ENCODE results near the gene ROGDI.
"Not testable (repeated sequence)": the region's sequence is repeated elsewhere in the genome, so short reads cannot be mapped to it uniquely, and the experiment has no call there.

ROGDI gene

DNA sequence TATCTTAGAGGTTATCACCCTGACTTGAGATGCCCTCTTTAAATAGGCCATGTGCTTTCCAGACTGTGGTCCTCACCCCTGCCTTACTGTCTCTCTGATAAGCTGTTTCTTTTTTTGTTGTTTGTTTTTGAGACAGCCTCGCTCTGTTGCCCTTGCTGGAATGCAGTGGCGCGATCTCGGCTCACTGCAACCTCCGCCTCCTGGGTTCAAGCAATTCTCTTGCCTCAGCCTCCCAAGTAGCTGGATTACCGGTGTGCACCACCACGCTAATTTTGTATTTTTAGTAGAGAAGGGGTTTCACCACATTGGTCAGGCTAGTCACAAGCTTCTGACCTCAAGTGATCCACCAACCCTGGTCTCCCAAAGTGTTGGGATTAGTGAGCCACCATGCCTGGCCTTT is 13.5 kb downstream of the ROGDI start:
- no peak for DNase-seq

DNA sequence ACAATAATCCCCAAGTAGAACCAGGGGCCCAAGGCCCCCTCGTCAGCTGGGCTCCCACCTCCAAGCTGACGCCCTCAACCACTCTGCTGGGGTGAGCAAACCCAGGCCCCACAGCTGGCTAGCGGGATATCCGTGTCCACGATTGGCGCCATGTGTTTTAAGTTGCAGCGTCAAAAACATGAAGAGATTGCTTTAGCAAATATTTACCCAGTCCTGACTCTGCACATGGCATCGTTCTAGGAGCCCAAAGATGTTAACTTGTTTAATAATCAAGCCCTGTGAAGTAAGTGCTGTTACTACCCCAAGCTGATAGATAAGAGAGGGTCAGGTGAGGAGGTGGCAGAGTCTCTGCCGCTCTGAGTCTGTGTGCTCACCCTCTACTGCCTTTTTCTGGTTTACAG is 13.9 kb downstream of the ROGDI start:
- DNase-seq: no peak

DNA sequence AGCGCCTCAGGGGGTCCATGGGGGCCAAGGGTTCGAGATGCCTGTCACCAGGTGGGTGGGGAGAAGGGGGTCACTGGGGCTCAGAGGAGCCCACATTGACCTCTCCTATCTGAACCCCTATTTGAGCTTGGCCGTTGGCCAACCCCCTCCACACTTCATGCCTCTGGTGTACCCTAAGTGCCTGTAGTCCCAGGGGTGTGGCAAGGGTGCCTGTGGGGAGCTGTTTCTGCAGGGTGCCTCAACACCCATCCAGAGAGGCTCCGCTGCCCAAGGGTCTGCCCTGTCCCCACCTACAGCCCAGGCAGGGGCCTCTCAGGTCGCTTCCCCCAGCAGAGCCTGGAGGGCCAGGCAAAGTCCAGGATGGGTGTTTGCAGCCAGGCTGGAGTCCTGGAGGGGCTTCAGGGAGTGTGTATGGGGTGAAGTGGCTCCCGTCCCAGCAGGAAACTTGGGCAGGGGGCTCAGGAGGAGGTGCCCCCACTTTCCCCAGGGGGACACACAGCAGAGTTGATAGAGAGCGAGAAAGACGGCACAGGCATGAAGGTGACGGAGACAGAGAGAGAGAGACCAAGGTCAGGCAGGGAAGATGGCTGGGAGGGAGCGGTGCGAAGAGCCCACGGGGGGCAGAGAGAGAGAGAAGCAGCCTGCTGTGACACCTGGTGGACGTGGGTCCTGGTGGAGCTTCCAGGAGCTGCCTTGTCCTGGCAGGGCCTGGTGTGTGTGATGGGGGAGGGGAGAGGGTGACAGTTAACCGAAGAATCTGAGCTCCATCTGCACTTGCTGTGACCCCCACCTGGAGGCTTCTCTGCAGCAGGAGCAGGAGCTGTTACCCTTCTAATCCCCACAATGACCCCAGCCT is 14.6 kb downstream of the ROGDI start, which contains the start of gene SEPTIN12:
Gene SEPTIN12 (minus strand): TSS at position 719 of the 856 bp plus-strand sequence. CDS start 700 bp downstream, at position 19.
- no peak for DNase-seq

DNA sequence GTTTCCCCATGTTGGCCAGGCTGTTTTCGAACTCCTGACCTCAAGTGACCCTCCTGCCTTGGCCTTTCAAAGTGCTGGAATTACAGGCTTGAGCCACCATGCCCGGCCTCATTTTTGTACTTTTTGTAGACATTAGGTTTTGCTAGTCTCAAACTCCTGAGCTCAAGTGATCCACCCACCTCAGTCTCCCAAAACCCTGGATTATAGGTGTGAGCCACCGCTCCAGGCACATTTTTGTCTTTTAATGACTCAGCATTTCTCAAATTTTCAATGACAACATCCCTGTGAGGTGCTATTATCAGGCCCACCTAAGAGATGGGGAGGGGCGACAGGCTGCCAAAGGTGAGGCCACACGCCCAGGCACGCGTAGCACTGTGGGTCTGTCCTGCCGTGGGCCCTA is 15.4 kb downstream of the ROGDI start:
- no peak for DNase-seq

DNA sequence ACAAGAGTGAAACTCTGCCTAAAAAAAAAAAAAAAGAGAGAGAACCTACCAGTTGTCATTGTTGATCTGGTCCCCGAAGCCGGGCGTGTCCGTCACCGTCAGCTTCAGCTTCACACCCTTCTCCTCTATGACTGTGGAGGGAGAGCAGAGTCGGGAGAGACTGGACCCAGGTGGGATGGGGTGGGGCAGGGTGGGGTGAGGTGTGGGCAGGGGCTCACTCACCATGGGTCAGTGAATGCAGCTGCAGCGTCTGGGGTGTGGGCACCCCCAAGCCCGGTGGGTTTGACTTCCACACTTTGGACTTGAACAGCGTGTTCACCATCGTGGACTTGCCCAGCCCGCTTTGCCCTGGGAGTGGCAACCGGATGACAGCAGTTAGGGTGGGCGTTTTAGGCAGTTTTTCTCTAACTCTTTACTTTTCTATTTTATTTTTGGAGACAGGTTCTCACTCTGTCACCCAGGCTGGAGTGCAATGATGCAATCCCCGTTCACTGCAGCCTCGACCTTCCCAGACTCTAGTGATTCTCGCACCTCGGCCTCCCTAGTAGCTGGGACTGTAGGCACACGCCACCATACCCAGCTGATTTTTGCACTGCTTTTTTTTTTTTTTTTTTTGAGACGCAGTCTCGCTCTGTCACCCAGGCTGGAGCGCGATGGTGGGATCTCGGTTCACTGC is 16.5 kb downstream of the ROGDI start:
- DNase-seq: no peak

DNA sequence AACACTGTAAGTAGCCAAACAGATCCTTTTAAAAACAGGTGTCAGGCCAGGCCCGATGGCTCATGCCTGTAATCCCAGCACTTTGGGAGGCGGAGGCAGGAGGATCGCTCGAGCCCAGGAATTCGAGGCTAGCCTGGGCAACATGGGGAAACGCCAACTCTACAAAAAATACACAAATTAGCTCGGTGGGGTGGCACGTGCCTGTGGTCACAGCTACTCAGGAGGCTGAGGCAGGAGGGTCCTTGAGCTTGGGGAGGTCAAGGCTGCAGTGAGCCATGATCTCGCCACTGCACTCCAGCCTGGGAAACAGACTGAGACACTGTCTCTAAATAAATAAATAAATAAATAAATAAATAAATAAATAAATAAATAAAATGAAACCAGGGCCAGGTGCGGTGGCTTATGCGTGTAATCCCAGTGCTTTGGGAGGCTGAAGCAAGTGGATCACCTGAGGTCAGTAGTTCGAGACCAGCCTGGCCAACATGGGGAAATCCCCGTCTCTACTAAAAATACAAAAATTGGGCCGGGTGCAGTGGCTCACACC is 17.9 kb downstream of the ROGDI start:
- DNase-seq: not testable (repeated sequence)

DNA sequence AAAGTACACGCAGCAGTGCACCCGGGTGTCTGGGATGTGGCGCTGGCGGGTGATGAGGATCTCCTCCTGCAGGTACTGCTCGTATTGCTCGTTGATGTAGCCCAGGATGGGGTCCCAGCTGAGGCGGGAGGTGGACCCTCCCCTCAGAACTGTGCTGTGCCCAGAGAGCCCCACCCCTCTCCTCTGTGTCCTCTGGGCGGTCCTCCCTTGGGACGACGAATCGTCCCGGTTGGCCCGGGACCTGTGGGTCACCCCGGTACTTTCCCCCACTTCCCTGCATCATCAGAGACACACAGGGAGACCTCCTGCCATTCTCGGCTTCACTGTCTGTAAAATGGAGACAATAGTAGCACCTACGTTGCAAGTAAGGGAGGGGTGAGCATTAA is 18.5 kb downstream of the ROGDI start:
- no peak for DNase-seq

DNA sequence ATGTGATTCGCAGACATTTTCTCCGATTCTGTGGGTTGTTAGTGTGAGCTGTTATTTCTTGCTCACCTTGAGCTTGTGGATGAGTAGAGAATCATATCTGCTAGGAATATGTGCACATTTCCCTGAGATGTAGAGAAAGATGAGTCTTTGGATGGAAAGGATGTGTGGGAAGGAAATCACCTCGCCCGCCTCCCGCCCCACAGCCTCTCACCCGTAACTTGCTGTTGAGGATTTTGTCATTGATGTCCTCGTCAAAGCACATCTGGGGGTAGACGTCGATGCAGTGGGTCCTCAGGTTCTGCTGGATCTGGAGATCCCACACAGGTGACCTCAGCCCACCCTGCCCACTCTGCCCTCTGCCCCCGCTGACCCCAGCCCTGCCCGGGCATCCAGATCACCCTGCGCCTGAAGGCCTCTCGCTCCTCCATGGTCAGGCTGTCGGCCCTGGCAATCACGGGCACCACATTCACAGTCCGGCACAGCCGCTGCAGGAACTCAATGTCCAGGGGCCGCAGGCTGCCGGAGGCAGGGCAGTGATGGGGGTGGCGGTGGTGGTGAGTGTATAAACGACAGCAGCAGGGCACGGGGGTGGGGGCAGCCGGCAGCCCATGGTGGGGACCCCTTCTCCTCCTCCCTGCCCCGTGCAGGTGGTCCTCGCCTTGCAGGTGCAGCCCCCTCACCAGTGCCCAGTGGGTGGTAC is 19.0 kb downstream of the ROGDI start:
- no peak for DNase-seq

DNA sequence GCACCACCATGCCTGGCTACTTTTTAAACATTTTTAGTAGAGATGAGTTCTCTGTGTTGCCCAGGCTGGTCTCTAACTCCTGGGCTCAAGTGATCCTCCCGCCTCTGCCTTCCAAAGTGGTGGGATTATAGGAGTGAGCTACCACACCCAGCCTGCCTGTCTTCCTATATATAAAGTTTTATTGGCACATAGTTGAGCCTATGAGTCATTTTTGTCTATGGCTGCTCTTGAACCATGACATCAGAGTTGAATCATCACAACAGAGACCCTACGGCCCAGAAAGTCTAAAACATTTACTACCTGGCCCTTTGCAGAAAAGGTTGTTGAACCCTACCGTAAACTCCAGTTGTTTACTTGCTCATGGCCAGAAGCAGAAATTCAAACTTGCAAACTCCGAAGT is 22.2 kb downstream of the ROGDI start:
- peak; percentile 24 for DNase-seq

DNA sequence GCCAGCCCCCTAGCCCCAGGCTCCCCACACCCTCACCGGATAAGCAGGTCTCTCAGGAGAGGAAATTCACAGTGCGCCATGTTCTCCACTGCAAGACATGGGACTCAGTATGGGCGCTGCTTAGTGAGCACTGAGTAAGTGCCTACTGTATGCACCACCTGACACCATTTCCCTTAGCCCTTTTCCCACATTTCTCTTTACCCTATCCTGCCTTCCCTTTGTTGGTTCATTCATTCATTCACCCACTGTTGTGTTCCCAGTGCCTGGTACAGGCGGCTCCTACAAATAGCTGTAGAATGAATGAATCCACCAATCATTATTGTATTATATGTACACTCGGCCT is 24.4 kb downstream of the ROGDI start:
- DNase-seq: no peak

DNA sequence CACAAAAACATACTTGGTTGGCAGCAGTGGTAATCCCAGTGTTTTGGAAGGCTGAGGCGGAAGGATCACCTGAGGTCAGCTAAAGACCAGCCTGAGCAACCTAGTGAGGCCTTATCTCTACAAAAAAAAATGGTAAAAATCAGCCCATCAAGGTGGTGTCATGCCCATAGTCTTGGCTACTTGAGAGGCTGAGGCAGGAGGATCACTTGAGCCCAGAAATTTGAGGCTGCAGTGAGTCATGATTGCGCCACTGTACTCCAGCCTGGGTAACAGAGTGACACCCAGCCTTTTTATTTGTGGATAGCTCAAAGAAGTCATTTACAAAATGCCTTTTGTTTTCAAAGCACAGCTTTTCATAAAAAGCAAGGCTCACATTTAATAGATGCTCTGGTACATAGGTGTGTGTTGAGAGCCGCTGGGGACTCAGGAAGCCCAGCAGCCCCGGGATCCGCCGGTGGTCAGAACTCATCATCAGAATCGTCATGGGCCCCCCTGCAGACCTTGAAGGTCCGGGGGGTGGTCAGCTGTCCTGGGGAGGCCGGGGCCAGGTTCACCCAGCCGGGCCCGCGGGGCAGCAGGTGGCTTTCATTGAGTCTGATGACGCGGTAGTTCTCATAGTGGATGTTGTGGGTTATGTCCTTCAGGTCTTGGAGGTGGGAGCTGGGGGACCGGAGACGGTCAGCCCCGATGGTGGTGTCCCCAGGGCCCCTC is 24.9 kb downstream of the ROGDI start:
- DNase-seq: no peak

DNA sequence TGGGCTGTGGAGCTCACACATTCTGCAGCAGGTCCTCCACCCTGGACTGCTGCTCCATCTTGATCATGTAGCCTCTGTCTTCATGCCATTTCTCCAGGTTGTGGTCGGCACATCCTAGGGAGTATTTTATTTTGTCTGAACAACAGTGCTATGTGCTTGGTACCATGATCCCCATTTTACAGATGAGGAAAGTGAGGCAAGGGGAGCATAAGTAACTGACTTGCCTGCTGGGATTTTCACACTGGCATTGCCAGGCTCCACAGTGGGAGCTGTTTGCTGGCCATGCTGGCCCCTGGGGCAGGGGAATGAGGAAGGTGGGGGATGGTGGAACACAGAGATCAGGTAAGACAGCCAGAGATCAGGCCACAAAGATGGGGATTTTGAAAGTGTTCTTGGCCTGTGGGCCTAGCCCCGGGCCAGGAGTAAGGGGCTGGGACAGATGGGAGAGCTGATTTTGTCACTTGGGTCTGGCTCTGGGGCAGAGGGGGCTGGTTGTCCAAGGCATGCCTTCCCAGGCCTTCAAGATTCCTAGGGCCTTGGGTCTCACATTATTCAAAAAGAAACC is 26.2 kb downstream of the ROGDI start:
- DNase-seq: no peak

DNA sequence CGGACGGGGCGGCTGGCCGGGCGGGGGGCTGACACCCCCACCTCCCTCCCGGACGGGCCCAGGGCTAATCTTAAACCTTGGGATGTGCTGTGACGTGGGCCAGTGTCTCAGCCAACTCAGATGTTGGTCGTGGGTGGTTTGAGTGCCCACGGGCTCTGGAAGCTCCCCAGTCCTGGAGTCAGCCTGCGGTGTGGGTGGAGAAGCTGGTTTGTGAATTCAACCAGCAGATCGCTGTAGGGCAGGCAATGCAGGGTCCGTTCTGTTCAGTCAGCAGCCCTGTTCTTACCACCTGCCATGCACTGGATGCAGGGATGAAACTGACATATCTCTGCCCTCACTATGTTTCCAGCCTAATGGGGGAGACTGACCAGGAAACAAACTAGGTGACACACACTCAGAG is 27.4 kb downstream of the ROGDI start:
- DNase-seq: no peak

DNA sequence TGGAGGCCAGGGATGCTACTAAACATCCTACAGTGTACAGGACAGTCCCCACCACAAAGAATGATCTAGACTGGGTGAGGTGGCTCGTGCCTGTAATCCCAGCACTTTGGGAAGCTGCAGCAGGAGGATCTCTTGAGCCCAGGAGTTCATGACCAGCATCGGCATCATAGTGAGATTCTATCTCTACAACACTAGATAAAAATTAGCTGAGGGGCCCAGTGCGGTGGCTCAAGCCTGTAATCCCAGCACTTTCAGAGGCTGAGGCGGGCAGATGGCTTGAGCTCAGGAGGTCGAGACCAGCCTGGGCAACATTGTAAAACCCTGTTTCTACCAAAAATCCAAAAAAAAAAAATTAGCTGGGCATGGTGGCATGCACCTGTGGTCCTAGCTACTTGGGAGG is 30.1 kb downstream of the ROGDI start:
- no peak for DNase-seq

DNA sequence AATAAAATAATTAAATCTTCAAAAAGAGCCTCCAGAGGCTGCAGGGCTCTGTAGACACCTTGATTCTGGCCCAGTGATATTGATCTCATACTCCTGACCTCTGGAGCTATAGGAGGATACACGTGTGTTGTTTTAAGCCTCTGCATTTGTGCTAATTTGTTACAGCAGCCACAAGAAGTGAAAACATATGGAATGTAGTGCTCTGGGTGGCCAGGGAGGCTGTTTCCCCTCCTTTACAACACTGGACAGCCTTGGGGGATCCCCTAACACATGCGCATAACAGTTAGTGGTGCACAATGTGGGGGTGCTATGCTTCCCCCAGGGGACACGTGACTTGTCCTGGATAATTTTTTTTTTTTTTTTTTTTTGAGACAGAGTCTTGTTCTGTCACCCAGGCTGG is 30.8 kb downstream of the ROGDI start:
- no peak for DNase-seq

DNA sequence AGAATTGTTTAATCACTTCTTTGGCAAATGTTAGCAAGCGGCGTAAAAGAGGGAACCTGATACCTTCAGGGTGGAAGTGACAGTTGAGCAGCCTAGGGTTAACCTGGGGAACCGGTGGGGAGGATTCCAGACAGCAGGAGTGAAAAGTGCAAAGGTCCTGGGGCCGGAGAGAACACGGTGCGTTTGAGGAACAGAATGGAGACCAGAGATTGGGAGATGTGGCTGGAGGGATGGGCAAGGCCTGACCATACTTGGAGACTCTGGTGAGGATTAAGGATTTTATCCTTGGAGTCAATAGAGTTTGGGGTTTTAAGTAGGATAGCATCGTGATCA is 33.2 kb downstream of the ROGDI start:
- no peak for DNase-seq

DNA sequence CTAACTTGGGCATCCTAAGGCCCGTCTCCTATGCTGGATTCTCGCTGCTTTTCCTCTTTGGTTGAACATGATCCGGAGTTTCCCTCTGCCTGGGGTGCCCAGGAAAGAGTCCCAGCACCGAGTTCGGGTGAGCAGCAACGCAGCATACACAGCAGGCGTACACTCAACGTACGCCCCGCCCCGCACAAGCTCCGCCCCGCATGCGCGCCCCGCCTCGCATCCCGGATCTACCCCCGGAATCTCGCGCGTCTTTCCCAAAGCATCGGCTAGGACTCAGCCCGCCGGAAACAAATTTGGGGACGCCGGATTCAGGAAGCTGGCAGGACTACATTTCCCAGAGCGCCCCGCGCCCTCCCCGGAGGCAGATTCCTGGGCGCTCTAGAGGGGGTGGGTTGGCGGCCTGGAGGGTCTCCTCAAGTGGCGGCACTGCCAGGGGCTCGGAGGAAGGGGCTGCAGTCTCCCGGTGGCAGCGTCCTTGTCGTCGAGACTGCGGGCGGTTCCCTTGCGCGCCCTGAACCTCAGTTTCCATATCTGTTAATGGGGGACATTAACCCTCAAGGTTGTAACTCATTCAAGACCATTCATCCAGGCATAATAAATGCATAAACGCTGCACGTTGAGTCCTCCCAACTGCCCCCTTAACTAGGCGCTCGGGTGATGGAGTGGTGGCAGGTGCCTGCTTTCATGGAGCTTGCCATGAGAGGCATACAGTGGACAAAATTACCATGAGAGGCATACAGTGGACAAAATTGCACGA is 33.7 kb downstream of the ROGDI start:
- DNase-seq: peak; percentile 96

DNA sequence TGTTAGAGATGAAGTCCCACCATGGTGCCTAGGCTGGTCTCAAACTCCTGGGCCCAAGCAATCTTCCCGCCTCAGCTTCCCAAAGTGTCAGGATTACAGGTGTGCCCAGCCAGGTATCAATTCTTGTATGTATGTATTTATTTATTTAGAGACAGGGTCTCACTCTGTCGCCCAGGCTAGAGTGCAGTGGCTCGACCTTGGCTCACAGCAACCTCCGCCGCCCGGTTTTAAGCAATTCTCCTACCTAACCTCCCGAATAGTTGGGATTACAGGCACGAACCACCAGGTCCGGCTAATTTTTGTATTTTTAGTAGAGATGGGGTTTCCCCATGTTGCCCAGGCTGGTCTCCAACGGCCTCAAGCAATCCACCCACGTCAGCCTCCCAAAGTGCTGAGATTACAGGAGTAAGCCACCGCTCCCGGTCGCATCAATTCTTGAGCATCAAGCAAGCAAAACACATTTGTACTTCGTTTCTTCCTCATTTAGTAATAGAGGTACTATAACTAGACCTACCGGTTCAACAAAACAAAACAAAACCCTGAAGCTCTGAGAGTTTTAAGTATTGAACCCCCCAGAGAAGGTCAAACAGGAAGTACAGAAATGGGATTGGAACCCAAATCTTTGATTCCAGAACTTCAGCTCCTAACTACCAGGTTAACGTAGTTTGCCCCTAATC is 34.4 kb downstream of the ROGDI start:
- DNase-seq: no peak

DNA sequence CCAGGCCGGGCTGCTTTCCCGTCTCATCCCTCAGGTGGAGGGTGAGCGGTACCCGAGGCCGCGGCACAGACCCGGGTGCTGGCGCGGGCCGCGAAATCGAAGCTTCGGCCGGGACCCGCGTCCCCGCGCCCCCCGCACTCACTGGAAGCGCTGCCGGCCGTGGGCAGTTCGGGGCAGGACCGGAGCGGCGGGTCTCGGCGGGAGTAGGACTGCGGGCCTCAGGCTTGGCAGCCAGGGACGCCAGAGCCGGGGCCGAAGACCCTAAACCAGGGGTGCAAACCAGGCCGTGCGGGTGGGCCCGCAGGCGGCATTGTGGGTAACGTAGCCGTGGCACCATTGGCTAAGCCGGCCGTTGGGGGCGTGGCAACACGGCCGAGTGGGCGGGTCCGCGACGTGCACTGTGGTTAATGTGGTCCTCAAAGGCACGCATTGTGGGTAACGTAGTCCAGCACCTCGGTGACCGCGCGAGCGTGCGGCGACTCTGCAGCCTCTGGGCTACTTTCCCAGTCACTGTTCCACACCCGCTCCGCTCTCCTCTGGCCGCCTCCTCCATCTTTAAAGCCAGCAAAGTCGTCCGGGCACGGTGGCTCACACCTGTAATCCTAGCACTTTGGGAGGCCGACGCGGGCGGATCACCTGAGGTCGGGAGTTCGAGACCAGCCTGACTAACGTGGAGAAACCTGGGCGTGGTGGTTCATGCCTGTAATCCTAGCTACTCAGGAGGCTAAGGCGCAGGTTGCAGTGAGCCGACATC is 35.4 kb downstream of the ROGDI start, which contains the start of gene ZNF500:
Gene ZNF500 (minus strand): TSS at position 288 of the 754 bp plus-strand sequence. CDS start 1,184 bp downstream, outside the sequence.
- DNase-seq: peak; percentile 89

Data from HCEC 1CT (cell line).